Measurements from ENCODE around the gene PRKCE.

DNA sequence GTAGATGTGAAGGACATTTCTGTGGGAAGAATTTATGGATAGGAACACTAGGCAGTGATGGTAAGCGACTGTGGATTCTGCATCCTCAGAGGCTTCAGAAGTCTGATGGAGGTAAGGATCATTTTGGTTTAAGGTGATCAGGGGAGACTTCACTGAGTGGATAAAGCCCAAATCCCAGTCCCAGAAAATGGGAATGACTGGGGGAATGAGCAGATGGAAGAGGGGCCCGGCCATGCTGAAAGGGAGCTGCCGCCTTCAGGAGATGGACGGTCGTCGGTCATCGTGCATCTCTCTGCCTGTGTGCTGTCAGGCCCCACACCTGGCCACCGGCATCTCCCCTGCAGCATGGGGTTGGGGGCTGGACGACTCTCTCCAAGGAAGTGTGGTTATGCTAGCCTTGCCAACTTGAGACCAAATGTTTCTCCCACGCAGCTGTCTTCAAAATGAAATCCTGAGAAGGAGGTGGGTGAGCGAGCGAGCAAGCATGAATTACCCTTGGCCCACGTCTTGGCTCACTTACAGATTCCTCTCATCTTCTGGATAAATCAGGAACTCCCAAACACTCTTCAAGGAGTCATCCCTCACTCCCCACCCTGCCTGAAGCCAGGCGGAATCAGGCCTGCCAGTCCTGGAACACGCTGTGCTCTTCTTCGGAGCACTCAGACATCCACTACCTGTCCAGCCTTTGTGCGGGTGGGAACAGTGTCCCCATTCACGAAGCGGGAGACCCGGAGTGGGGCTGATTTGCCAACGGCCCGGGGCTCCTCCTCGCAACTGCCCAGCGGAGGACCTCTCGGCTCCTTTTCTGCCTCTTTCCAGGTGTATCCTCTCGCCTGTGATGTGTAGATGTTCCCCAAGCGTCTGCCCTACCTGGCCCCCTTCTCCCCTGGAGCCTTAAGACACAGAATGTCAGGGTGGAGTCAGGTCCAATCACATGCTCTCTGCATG is 85.6 kb downstream of the PRKCE start:
- TF ChIP-seq, protein P1, sequence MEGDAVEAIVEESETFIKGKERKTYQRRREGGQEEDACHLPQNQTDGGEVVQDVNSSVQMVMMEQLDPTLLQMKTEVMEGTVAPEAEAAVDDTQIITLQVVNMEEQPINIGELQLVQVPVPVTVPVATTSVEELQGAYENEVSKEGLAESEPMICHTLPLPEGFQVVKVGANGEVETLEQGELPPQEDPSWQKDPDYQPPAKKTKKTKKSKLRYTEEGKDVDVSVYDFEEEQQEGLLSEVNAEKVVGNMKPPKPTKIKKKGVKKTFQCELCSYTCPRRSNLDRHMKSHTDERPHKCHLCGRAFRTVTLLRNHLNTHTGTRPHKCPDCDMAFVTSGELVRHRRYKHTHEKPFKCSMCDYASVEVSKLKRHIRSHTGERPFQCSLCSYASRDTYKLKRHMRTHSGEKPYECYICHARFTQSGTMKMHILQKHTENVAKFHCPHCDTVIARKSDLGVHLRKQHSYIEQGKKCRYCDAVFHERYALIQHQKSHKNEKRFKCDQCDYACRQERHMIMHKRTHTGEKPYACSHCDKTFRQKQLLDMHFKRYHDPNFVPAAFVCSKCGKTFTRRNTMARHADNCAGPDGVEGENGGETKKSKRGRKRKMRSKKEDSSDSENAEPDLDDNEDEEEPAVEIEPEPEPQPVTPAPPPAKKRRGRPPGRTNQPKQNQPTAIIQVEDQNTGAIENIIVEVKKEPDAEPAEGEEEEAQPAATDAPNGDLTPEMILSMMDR (IDR thresholded peaks at IDR 0.05 in 2 of 3, conservative IDR thresholded peaks at IDR 0.05 in 1 of 3; ENCODE audit: borderline replicate concordance in 1 of 3, insufficient read depth in 1 of 3, low read depth in 2 of 3, low read length in 2 of 3): no peak
- TF ChIP-seq POLR2AphosphoS5 (IDR thresholded peaks at IDR 0.05; ENCODE audit: low read depth, low read length) (no peak), ELF1 (IDR thresholded peaks at IDR 0.05; ENCODE audit: borderline replicate concordance, low read depth) (no peak), EZH2 (IDR thresholded peaks at IDR 0.05) (no peak), EZH2phosphoT487 (IDR thresholded peaks at IDR 0.05; ENCODE audit: borderline replicate concordance) (no peak), POLR2A (IDR thresholded peaks at IDR 0.05; ENCODE audit: borderline replicate concordance, extremely low read depth, insufficient read depth, insufficient read length) (no peak)
